ENCODE measurements around the gene FFAR1.

FFAR1 gene

GRCh38 chr19:35308910-35309309, 38.8 kb upstream of the FFAR1 start:
- DNase-seq (ENCODE audit: extremely low spot score), result no peak
- TF ChIP-seq BHLHE40 (IDR thresholded peaks at IDR 0.05; ENCODE audit: borderline replicate concordance) (no peak), ARNT (IDR thresholded peaks at IDR 0.05) (no peak), L3MBTL2 (conservative IDR thresholded peaks at IDR 0.05) (no peak), TARDBP (IDR thresholded peaks at IDR 0.05) (no peak), FOXK2 (IDR thresholded peaks at IDR 0.05) (no peak), HDGF (IDR thresholded peaks at IDR 0.05; ENCODE audit: borderline replicate concordance) (no peak), FOXM1 (IDR thresholded peaks at IDR 0.05; ENCODE audit: borderline replicate concordance) (no peak), ZNF384 (IDR thresholded peaks at IDR 0.05) (no peak), SUZ12 (IDR thresholded peaks at IDR 0.05) (no peak), SP1 (IDR thresholded peaks at IDR 0.05) (no peak), CTBP1 (IDR thresholded peaks at IDR 0.05; ENCODE audit: borderline replicate concordance) (no peak), PKNOX1 (IDR thresholded peaks at IDR 0.05) (no peak), FOXA1 (IDR thresholded peaks at IDR 0.05) (no peak)
- ChIA-PET POLR2A (no interaction called here), CTCF (no interaction called here)

- TF ChIP-seq TARDBP (IDR thresholded peaks at IDR 0.05) (no peak), BHLHE40 (IDR thresholded peaks at IDR 0.05; ENCODE audit: borderline replicate concordance) (no peak), SP1 (IDR thresholded peaks at IDR 0.05) (no peak), L3MBTL2 (conservative IDR thresholded peaks at IDR 0.05) (no peak), ELF4 (IDR thresholded peaks at IDR 0.05) (no peak), ARNT (IDR thresholded peaks at IDR 0.05) (no peak), FOXM1 (IDR thresholded peaks at IDR 0.05; ENCODE audit: borderline replicate concordance) (no peak), CTBP1 (IDR thresholded peaks at IDR 0.05; ENCODE audit: borderline replicate concordance) (no peak), LEF1 (IDR thresholded peaks at IDR 0.05; ENCODE audit: borderline replicate concordance) (no peak), HDGF (IDR thresholded peaks at IDR 0.05; ENCODE audit: borderline replicate concordance) (no peak), NFRKB (IDR thresholded peaks at IDR 0.05) (no peak), ZNF384 (IDR thresholded peaks at IDR 0.05) (no peak), FOXA1 (IDR thresholded peaks at IDR 0.05) (no peak), SUZ12 (IDR thresholded peaks at IDR 0.05) (no peak), FOXK2 (IDR thresholded peaks at IDR 0.05) (no peak), PKNOX1 (IDR thresholded peaks at IDR 0.05) (no peak)
Observed at GRCh38 chr19:35309481-35310279, 38.0 kb upstream of the FFAR1 start.

GRCh38 chr19:35310331-35310730, 37.4 kb upstream of the FFAR1 start:
- CTCF ChIA-PET, result no interaction called here
- no peak for TF ChIP-seq TARDBP (IDR thresholded peaks at IDR 0.05)
- DNase-seq (ENCODE audit: extremely low spot score), result no peak
- POLR2A ChIA-PET, result no interaction called here

More at GRCh38 chr19:35309481-35310279, 38.0 kb upstream of the FFAR1 start:
- ChIA-PET POLR2A (no interaction called here), CTCF (no interaction called here)
- DNase-seq (ENCODE audit: extremely low spot score), result no peak

- POLR2A ChIA-PET, result no interaction called here
- TF ChIP-seq PKNOX1 (IDR thresholded peaks at IDR 0.05) (no peak), ZNF384 (IDR thresholded peaks at IDR 0.05) (no peak), ELF4 (IDR thresholded peaks at IDR 0.05) (no peak), FOXK2 (IDR thresholded peaks at IDR 0.05) (no peak), ARNT (IDR thresholded peaks at IDR 0.05) (no peak), L3MBTL2 (conservative IDR thresholded peaks at IDR 0.05) (no peak), LEF1 (IDR thresholded peaks at IDR 0.05; ENCODE audit: borderline replicate concordance) (no peak), BHLHE40 (IDR thresholded peaks at IDR 0.05; ENCODE audit: borderline replicate concordance) (no peak)
- CTCF ChIA-PET, result no interaction called here
- DNase-seq (ENCODE audit: extremely low spot score), result no peak
Observed at GRCh38 chr19:35310811-35311465, 36.8 kb upstream of the FFAR1 start.

- ChIA-PET POLR2A (no interaction called here), CTCF (no interaction called here)
- no peak for TF ChIP-seq FOXM1 (IDR thresholded peaks at IDR 0.05; ENCODE audit: borderline replicate concordance)
- TF ChIP-seq SUZ12 (IDR thresholded peaks at IDR 0.05), result no peak
- no peak for DNase-seq (ENCODE audit: extremely low spot score)
Observed at GRCh38 chr19:35311901-35312665, 35.6 kb upstream of the FFAR1 start.

GRCh38 chr19:35313587-35313986, 34.1 kb upstream of the FFAR1 start:
- TF ChIP-seq CTBP1 (IDR thresholded peaks at IDR 0.05; ENCODE audit: borderline replicate concordance) (no peak), ARNT (IDR thresholded peaks at IDR 0.05) (no peak), ZNF384 (IDR thresholded peaks at IDR 0.05) (no peak), HDGF (IDR thresholded peaks at IDR 0.05; ENCODE audit: borderline replicate concordance) (no peak), FOXK2 (IDR thresholded peaks at IDR 0.05) (no peak), LEF1 (IDR thresholded peaks at IDR 0.05; ENCODE audit: borderline replicate concordance) (no peak), BHLHE40 (IDR thresholded peaks at IDR 0.05; ENCODE audit: borderline replicate concordance) (no peak)
- CTCF ChIA-PET, result no interaction called here
- POLR2A ChIA-PET, result no interaction called here
- DNase-seq (ENCODE audit: extremely low spot score), result no peak
